H9 (cell line): ENCODE measurements around the gene LMF1. TPM values are rescaled to one million over a fixed set of nuclear protein-coding genes. Genes with fewer than 3 reads are reported as not detected.

Experiments
- DNase-seq: peaks from one replicate; pipeline ENCODE4 v3.0.0-alpha.2; 2017
- H2AFZ ChIP-seq: one replicate; pipeline ENCODE4 v1.6.1; 2013; ENCODE audit warnings: mild to moderate bottlenecking, low read length, control low read depth, moderate library complexity
- H2AK5ac ChIP-seq: 2 replicates; pipeline ENCODE4 v1.6.1; 2013; ENCODE audit warnings: low read length, control low read depth, mixed read lengths; ENCODE audit not compliant: insufficient read length
- H2BK120ac ChIP-seq: one replicate; pipeline ENCODE4 v1.6.1; 2013; ENCODE audit warnings: low read depth, mild to moderate bottlenecking, low read length, control low read depth, inconsistent platforms; ENCODE audit not compliant: poor library complexity, severe bottlenecking
- H2BK12ac ChIP-seq: 2 replicates; pipeline ENCODE4 v1.6.1; 2013; ENCODE audit warnings: low read length, control low read depth, mixed read lengths, low read depth; ENCODE audit not compliant: insufficient read length
- H2BK15ac ChIP-seq: 2 replicates; pipeline ENCODE4 v1.6.1; 2013; ENCODE audit warnings: low read depth, low read length, control low read depth
- H2BK20ac ChIP-seq: one replicate; pipeline ENCODE4 v1.6.1; 2013; ENCODE audit warnings: low read depth, mild to moderate bottlenecking, low read length, control low read depth, inconsistent platforms; ENCODE audit not compliant: poor library complexity, severe bottlenecking
- H2BK5ac ChIP-seq: 2 replicates; pipeline ENCODE4 v1.6.1; 2013; ENCODE audit warnings: low read length, control low read depth, mixed read lengths; ENCODE audit not compliant: insufficient read length
- H3K14ac ChIP-seq: 2 replicates; pipeline ENCODE4 v1.6.1; 2013; ENCODE audit warnings: low read length, control low read depth; ENCODE audit not compliant: insufficient read depth
- H3K18ac ChIP-seq: 2 replicates; pipeline ENCODE4 v1.6.1; 2013; ENCODE audit warnings: low read depth, mild to moderate bottlenecking, mixed read lengths, low read length, control low read depth; ENCODE audit not compliant: insufficient read length
- H3K23ac ChIP-seq: 2 replicates; pipeline ENCODE4 v1.6.1; 2013; ENCODE audit warnings: low read length, control low read depth, mixed read lengths, low read depth; ENCODE audit not compliant: insufficient read length
- H3K23me2 ChIP-seq: 2 replicates; pipeline ENCODE4 v1.6.1; 2013; ENCODE audit warnings: low read depth, mild to moderate bottlenecking, mixed read lengths, low read length, control low read depth; ENCODE audit not compliant: insufficient read length, poor library complexity, severe bottlenecking
- H3K27ac ChIP-seq: 2 replicates; pipeline ENCODE4 v1.5.1; 2013; ENCODE audit warnings: low read length, control low read depth, mixed read lengths, low read depth; ENCODE audit not compliant: insufficient read length
- H3K27me3 ChIP-seq: 2 replicates; pipeline ENCODE4 v1.6.1; 2013; ENCODE audit warnings: low read length, control low read depth, inconsistent platforms; ENCODE audit not compliant: insufficient read depth
- H3K4ac ChIP-seq: 2 replicates; pipeline ENCODE4 v1.6.1; 2013; ENCODE audit warnings: low read depth, mild to moderate bottlenecking, control low read depth, inconsistent platforms, low read length, moderate library complexity
- H3K4me1 ChIP-seq: 2 replicates; pipeline ENCODE4 v1.6.1; 2013; ENCODE audit warnings: low read length, control low read depth, inconsistent platforms; ENCODE audit not compliant: insufficient read depth
- H3K4me2 ChIP-seq: 2 replicates; pipeline ENCODE4 v1.6.1; 2013; ENCODE audit warnings: low read length, control low read depth, mixed read lengths; ENCODE audit not compliant: insufficient read length, insufficient read depth
- H3K56ac ChIP-seq: 2 replicates; pipeline ENCODE4 v1.6.1; 2013; ENCODE audit warnings: low read depth, mild to moderate bottlenecking, mixed read lengths, low read length, control low read depth; ENCODE audit not compliant: insufficient read length
- H3K79me1 ChIP-seq: 2 replicates; pipeline ENCODE4 v1.6.1; 2013; ENCODE audit warnings: low read depth, mild to moderate bottlenecking, moderate library complexity, low read length, control low read depth, inconsistent platforms; ENCODE audit not compliant: insufficient read depth, poor library complexity, severe bottlenecking
- H3K79me2 ChIP-seq: 2 replicates; pipeline ENCODE4 v1.6.1; 2013; ENCODE audit warnings: low read length, control low read depth, inconsistent platforms; ENCODE audit not compliant: insufficient read depth
- H3K9ac ChIP-seq: 2 replicates; pipeline ENCODE4 v1.6.1; 2013; ENCODE audit warnings: low read length, control low read depth, mixed read lengths; ENCODE audit not compliant: insufficient read length; ENCODE audit errors: extremely low read depth
- H3K9me3 ChIP-seq: one replicate; pipeline ENCODE4 v1.6.1; 2013; ENCODE audit warnings: low read depth, low read length, inconsistent platforms; ENCODE audit not compliant: control insufficient read depth
- H3T11ph ChIP-seq: one replicate; pipeline ENCODE4 v1.6.1; 2013; ENCODE audit warnings: mild to moderate bottlenecking, low read length, control low read depth, inconsistent platforms
- H4K20me1 ChIP-seq: one replicate; pipeline ENCODE4 v1.6.1; 2013; ENCODE audit not compliant: control insufficient read depth, insufficient read length, insufficient read depth
- H4K5ac ChIP-seq: 2 replicates; pipeline ENCODE4 v1.6.1; 2013; ENCODE audit warnings: low read depth, mild to moderate bottlenecking, mixed read lengths, low read length, control low read depth; ENCODE audit not compliant: insufficient read length
- H4K8ac ChIP-seq: replicated peaks from 2 replicates; pipeline ENCODE4 v1.6.1; 2013; ENCODE audit warnings: low read length, control low read depth, mixed read lengths, low read depth; ENCODE audit not compliant: insufficient read length
- H4K91ac ChIP-seq: 2 replicates; pipeline ENCODE4 v1.6.1; 2013; ENCODE audit warnings: low read depth, mild to moderate bottlenecking, moderate library complexity, mixed read lengths, low read length, control low read depth; ENCODE audit not compliant: insufficient read length
- H3K27ac Mint-ChIP-seq, 3 experiments: 2 replicates in 2 of 3; 3 replicates in 1 of 3; pipeline ENCODE4 v1.8.0; 2020 to 2021; ENCODE audit warnings: mixed read lengths in 3 of 3, mild to moderate bottlenecking in 1 of 3, moderate library complexity in 1 of 3
- H3K27me3 Mint-ChIP-seq: 2 replicates; pipeline ENCODE4 v1.8.0; 2021; ENCODE audit warnings: low read depth, mild to moderate bottlenecking, moderate library complexity, mixed read lengths
- H3K36me3 Mint-ChIP-seq, 3 experiments: 2 replicates in 2 of 3; 3 replicates in 1 of 3; pipeline ENCODE4 v1.8.0; 2020 to 2021; ENCODE audit warnings: low read depth in 3 of 3, mixed read lengths in 3 of 3; ENCODE audit not compliant: insufficient read depth in 1 of 3
- H3K4me1 Mint-ChIP-seq, 2 experiments: 2 replicates each; pipeline ENCODE4 v1.8.0; 2020; ENCODE audit warnings: mixed read lengths in 2 of 2
- H3K4me3 Mint-ChIP-seq, 2 experiments: 2 replicates in 1 of 2; 3 replicates in 1 of 2; pipeline ENCODE4 v1.8.0; 2020 to 2021; ENCODE audit warnings: mild to moderate bottlenecking in 2 of 2, mixed read lengths in 2 of 2, moderate library complexity in 1 of 2
- H3K9me3 Mint-ChIP-seq, 2 experiments: 2 replicates in 1 of 2; 3 replicates in 1 of 2; pipeline ENCODE4 v1.8.0; 2020; ENCODE audit warnings: mild to moderate bottlenecking in 2 of 2, mixed read lengths in 2 of 2, moderate library complexity in 1 of 2
- WGBS: extraction: QIAGEN DNeasy Blood & Tissue Kit; methylation state at CpG from one replicate; pipeline ENCODE4 v1.1.7; 2013; ENCODE audit warnings: missing lambda C conversion rate, low lambda C conversion rate, mixed read lengths; ENCODE audit not compliant: insufficient read length; ENCODE audit errors: extremely low coverage; 5-methylcytosine and 5-hydroxymethylcytosine counted together
- total RNA-seq: library from RNA; stranded (reverse); gene quantifications from 2 replicates; pipeline ENCODE4 v1.2.1, GENCODE V29; 2021
- TF ChIP-seq, protein P1 (sequence below): fragments of 200-600 bp; sonication (generic); conservative IDR thresholded peaks from 3 replicates; pipeline ENCODE4 v1.8.0; 2021; ENCODE audit warnings: antibody characterized with exemption, mild to moderate bottlenecking

LMF1 gene
- total RNA-seq, 1 experiment from 2014 or later = 7.1 TPM

DNA sequence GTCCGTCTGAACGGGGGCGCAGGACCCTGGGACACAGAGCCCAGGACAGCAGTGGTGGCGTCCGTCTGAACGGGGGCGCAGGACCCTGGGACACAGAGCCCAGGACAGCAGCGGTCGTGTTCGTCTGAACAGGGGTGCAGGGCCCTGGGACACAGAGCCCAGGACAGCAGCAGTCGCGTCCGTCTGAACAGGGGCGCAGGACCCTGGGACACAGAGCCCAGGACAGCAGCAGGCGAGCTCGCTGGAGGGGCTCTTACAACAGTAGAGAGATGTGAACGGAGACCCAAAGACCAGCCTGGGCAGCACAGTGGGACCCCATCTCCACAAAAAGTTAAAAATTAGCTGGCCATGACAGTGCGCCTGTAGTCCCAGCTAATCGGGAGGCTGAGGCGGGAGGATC lies 40.7 kb downstream of the LMF1 start:
- H3K79me2 ChIP-seq = no peaks in the 10 kb centered on the region
- Mint-ChIP-seq H3K4me1 (peaks cover 8 to 11% of the 10 kb centered on the region in 2 experiments), H3K4me3 (no peak overlapping the region), H3K27ac (peak overlapping the region in 1 of 3 experiments; percentile 72; a peak in 1 of 7 replicates), H3K36me3 (peaks cover 8 to 12% (median 8%) of the 10 kb centered on the region in 3 experiments), H3K27me3 (peaks cover 15% of the 10 kb centered on the region), H3K9me3 (peaks cover 17 to 20% of the 10 kb centered on the region in 2 experiments)
- no peak overlapping the region; the same call in 1 of the 2 replicates for H3K14ac ChIP-seq
- no peak overlapping the region for H2AFZ ChIP-seq
- no peak overlapping the region for H3K23ac ChIP-seq
- no peak overlapping the region for H3K56ac ChIP-seq
- no peak overlapping the region for H4K8ac ChIP-seq
- WGBS = no CpG with 5 or more reads among the region's 20 CpGs
- H3K27ac ChIP-seq = no peak overlapping the region
- no peak overlapping the region for H3T11ph ChIP-seq
- H4K20me1 ChIP-seq = peaks cover 3% of the 10 kb centered on the region
- no peak overlapping the region for H2BK120ac ChIP-seq
- H2AK5ac ChIP-seq = no peak overlapping the region
- H3K79me1 ChIP-seq = no peaks in the 10 kb centered on the region
- no peaks in the 10 kb centered on the region for H3K23me2 ChIP-seq
- H2BK5ac ChIP-seq = no peak overlapping the region
- H3K18ac ChIP-seq = no peak overlapping the region
- DNase-seq = no peak
- no peaks in the 10 kb centered on the region for H3K27me3 ChIP-seq
- H2BK12ac ChIP-seq = no peak overlapping the region
- no peaks in the 10 kb centered on the region for H3K4me1 ChIP-seq
- H3K9me3 ChIP-seq = peaks cover 8% of the 10 kb centered on the region
- H3K4ac ChIP-seq = no peak overlapping the region
- H4K5ac ChIP-seq = no peak overlapping the region
- no peak overlapping the region for H2BK20ac ChIP-seq
- no peak overlapping the region for H3K9ac ChIP-seq
- H3K4me2 ChIP-seq = no peak overlapping the region
- no peak overlapping the region for H2BK15ac ChIP-seq
- no peak overlapping the region for H4K91ac ChIP-seq
- TF ChIP-seq, protein P1, sequence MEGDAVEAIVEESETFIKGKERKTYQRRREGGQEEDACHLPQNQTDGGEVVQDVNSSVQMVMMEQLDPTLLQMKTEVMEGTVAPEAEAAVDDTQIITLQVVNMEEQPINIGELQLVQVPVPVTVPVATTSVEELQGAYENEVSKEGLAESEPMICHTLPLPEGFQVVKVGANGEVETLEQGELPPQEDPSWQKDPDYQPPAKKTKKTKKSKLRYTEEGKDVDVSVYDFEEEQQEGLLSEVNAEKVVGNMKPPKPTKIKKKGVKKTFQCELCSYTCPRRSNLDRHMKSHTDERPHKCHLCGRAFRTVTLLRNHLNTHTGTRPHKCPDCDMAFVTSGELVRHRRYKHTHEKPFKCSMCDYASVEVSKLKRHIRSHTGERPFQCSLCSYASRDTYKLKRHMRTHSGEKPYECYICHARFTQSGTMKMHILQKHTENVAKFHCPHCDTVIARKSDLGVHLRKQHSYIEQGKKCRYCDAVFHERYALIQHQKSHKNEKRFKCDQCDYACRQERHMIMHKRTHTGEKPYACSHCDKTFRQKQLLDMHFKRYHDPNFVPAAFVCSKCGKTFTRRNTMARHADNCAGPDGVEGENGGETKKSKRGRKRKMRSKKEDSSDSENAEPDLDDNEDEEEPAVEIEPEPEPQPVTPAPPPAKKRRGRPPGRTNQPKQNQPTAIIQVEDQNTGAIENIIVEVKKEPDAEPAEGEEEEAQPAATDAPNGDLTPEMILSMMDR = no peak
